HCT116 (cell line): Measurements from ENCODE around the gene SLC35B1. TPM values are rescaled to one million over a fixed set of nuclear protein-coding genes. Genes with fewer than 3 reads are reported as not detected.

Source experiments
- ATAC-seq: fragments of 200-7000 bp; cut with Tn5 transposase; 2 replicates; pipeline ENCODE4 v1.9.1; 2020; ENCODE audit warnings: mild to moderate bottlenecking, moderate library complexity
- BruUV-seq: library from RNA; stranded (reverse); fragments of 400-500 nt; replicated peaks from 2 replicates; lab custom pipeline; 2021; lab: Mats Ljungman, UMichigan
- CTCF ChIA-PET: fragments of 300-600 bp; sonication (Branson Sonifier 250); formaldehyde crosslinking; loops from one replicate; lab custom pipeline; 2021; ENCODE audit warnings: antibody characterized with exemption; lab: Charles Lee
- POLR2A ChIA-PET: fragments of 300-600, 350-600 bp; sonication (Branson Sonifier 250); formaldehyde crosslinking; loops from one replicate; lab custom pipeline; 2021; ENCODE audit warnings: antibody characterized with exemption; lab: Charles Lee
- RAD21 ChIA-PET, 2 experiments: fragments of 300-600 bp; sonication (Branson Sonifier 250); formaldehyde crosslinking; loops; one replicate each; lab custom pipeline; 2023; ENCODE audit warnings: low total read pairs in 2 of 2; ENCODE audit not compliant: uncharacterized antibody in 2 of 2, unreplicated experiment in 2 of 2, low non-redundant PET in 1 of 2; lab: Charles Lee
- DNase-seq: peaks from one replicate; pipeline ENCODE4 v3.0.0-alpha.2; 2010; ENCODE audit warnings: low read depth, low spot score
- H2AFZ ChIP-seq: fragments of 200-600 bp; shearing (Covaris generic), sonication (generic); 2 replicates; pipeline ENCODE4 v1.6.1; 2017; ENCODE audit warnings: low read depth, mixed run types, mixed read lengths, antibody characterized with exemption, low read length; ENCODE audit not compliant: poor library complexity, severe bottlenecking
- H3K27ac ChIP-seq: 2 replicates; pipeline ENCODE4 v1.5.1; 2012; ENCODE audit warnings: low read depth, low read length
- H3K27me3 ChIP-seq: fragments of 200-600 bp; sonication (generic); 2 replicates; pipeline ENCODE4 v1.6.1; 2016; ENCODE audit warnings: mixed run types, low read length, mixed read lengths; ENCODE audit not compliant: insufficient read depth
- H3K36me3 ChIP-seq, 2 experiments: fragments of 200-500 bp in 1 of 2; fragments of 200-600 bp in 1 of 2; sonication (Bioruptor generic) in 1 of 2; sonication (generic) in 1 of 2; 2 replicates each; pipeline versions ENCODE4 v1.5.1 to v1.6.1; 2014 to 2016; ENCODE audit warnings: low read length in 2 of 2, inconsistent platforms in 1 of 2, mixed read lengths in 1 of 2, mixed run types in 1 of 2; ENCODE audit not compliant: insufficient read depth in 2 of 2, control insufficient read depth in 1 of 2
- H3K4me1 ChIP-seq, 2 experiments: fragments of 200-600 bp in 1 of 2; sonication (generic) in 1 of 2; 2 replicates each; pipeline versions ENCODE4 v1.5.1 to v1.6.1; 2012 to 2017; ENCODE audit warnings: low read length in 2 of 2, inconsistent platforms in 1 of 2, mild to moderate bottlenecking in 1 of 2, mixed read lengths in 1 of 2, mixed run types in 1 of 2, moderate library complexity in 1 of 2; ENCODE audit not compliant: insufficient read depth in 2 of 2, control insufficient read depth in 1 of 2
- H3K4me2 ChIP-seq: fragments of 200-600 bp; sonication (generic); 2 replicates; pipeline ENCODE4 v1.6.1; 2017; ENCODE audit warnings: mixed run types, low read length, mixed read lengths
- H3K4me3 ChIP-seq, 2 experiments: fragments of 200-600 bp in 1 of 2; sonication (generic) in 1 of 2; replicated peaks in 1 of 2; 2 replicates each; pipeline ENCODE4 v1.5.1; 2011 to 2016; ENCODE audit warnings: low read length in 2 of 2, control low read depth in 1 of 2, low read depth in 1 of 2, mild to moderate bottlenecking in 1 of 2, mixed read lengths in 1 of 2, mixed run types in 1 of 2
- H3K79me2 ChIP-seq: fragments of 200-600 bp; sonication (generic); 2 replicates; pipeline ENCODE4 v1.6.1; 2017; ENCODE audit warnings: mild to moderate bottlenecking, mixed run types, low read length, moderate library complexity, mixed read lengths; ENCODE audit not compliant: insufficient read depth
- H3K9ac ChIP-seq: fragments of 200-600 bp; sonication (generic); 2 replicates; pipeline ENCODE4 v1.6.1; 2016; ENCODE audit warnings: low read length, mixed read lengths
- H3K9me2 ChIP-seq: fragments of 200-600 bp; sonication (generic), shearing (Covaris generic); 2 replicates; pipeline ENCODE4 v1.6.1; 2017; ENCODE audit warnings: mixed run types, mild to moderate bottlenecking, moderate library complexity; ENCODE audit not compliant: insufficient read depth
- H3K9me3 ChIP-seq, 2 experiments: fragments of 200-500 bp in 1 of 2; fragments of 200-600 bp in 1 of 2; sonication (Bioruptor generic) in 1 of 2; sonication (generic) in 1 of 2; 2 replicates each; pipeline ENCODE4 v1.6.1; 2014 to 2017; ENCODE audit warnings: low read length in 2 of 2, mixed read lengths in 2 of 2, inconsistent platforms in 1 of 2, low read depth in 1 of 2, mild to moderate bottlenecking in 1 of 2, mixed run types in 1 of 2, moderate library complexity in 1 of 2; ENCODE audit not compliant: control insufficient read depth in 1 of 2, insufficient read depth in 1 of 2
- H4K20me1 ChIP-seq: fragments of 200-600 bp; sonication (generic), shearing (Covaris generic); 2 replicates; pipeline ENCODE4 v1.6.1; 2017; ENCODE audit warnings: mixed run types, mild to moderate bottlenecking, moderate library complexity; ENCODE audit not compliant: insufficient read depth
- CBX3 ChIP-seq: IDR thresholded peaks from 2 replicates; pipeline ENCODE4 v1.6.1; 2012; ENCODE audit warnings: low read depth
- FOSL1 ChIP-seq: IDR thresholded peaks from 2 replicates; pipeline ENCODE4 v1.6.1; 2012; ENCODE audit warnings: low read depth
- SIN3A ChIP-seq: IDR thresholded peaks from 2 replicates; pipeline ENCODE4 v1.6.1; 2012; ENCODE audit warnings: low read depth
- SRF ChIP-seq: IDR thresholded peaks from 2 replicates; pipeline ENCODE4 v1.6.1; 2012; ENCODE audit warnings: low read depth
- intact Hi-C: fragments of 100-400 bp; cut with micrococcal nuclease; formaldehyde crosslinking; loops from 2 replicates; pipeline ENCODE4 v1.10.0; 2022
- total RNA-seq: library from RNA; stranded (reverse); gene quantifications from one replicate; pipeline ENCODE4 v1.2.1, GENCODE V29; 2021; ENCODE audit not compliant: unreplicated experiment
- TF ChIP-seq, protein P1 (sequence below): IDR thresholded peaks from 2 replicates; pipeline ENCODE4 v1.6.1; 2012
- TF ChIP-seq, protein P2 (sequence below), 3 experiments: fragments of 200-600 bp in 1 of 3; sonication (generic) in 1 of 3; IDR thresholded peaks in 2 of 3; conservative IDR thresholded peaks in 1 of 3; 2 replicates each; pipeline ENCODE4 v1.5.1; 2012 to 2017; ENCODE audit warnings: low read depth in 2 of 3, low read length in 2 of 3, antibody characterized with exemption in 1 of 3, borderline replicate concordance in 1 of 3, control low read depth in 1 of 3, mild to moderate bottlenecking in 1 of 3, mixed read lengths in 1 of 3, mixed run types in 1 of 3, moderate library complexity in 1 of 3; ENCODE audit not compliant: insufficient read depth in 1 of 3
- TF ChIP-seq, protein P3 (sequence below): IDR thresholded peaks from 2 replicates; pipeline ENCODE4 v1.6.1; 2012; ENCODE audit warnings: low read depth

SLC35B1 gene
- total RNA-seq, 1 experiment from 2014 or later: 87.5 TPM

DNA sequence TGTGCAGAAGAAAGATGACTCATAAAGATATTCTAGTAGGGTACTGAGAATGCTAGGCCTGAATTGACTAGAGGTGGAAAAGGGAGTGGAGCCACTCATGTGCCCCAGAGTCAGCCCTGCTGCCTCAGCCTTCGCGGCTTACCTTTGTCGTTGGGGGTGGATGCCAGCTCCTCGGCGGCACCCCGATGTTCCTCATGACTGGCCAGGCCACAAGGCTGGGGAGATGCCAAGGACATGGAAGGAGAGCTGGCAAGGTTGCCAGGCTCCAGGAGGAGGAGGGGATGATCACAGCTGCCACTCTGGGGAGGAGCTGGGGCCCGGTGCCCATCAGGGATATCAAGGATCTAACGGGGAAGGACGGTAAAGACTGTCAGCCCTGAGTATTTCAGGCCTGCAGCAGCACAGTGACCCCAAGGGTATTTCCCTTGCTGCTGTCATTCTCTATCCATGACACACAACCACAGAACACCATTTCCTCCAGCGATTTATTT lies 9.7 kb upstream of the SLC35B1 start:
- no peak overlapping the region for H3K4me2 ChIP-seq
- H4K20me1 ChIP-seq: no peaks in the 10 kb centered on the region
- H3K4me3 ChIP-seq: no peak overlapping the region
- CTCF ChIA-PET: no interaction called here
- peaks cover 3 to 6% of the 10 kb centered on the region in 2 experiments; a peak in 1 of 4 replicates for H3K36me3 ChIP-seq
- TF ChIP-seq CBX3 (no peak), FOSL1 (no peak), SRF (no peak)
- POLR2A ChIA-PET: no interaction called here
- DNase-seq (no peak), ATAC-seq (no peak)
- H3K9ac ChIP-seq: no peak overlapping the region
- no peak overlapping the region for H3K27ac ChIP-seq
- H3K9me2 ChIP-seq: no peaks in the 10 kb centered on the region
- no peaks in the 10 kb centered on the region for H3K9me3 ChIP-seq
- H3K79me2 ChIP-seq: no peaks in the 10 kb centered on the region
- no TSS peak for BruUV-seq
- RAD21 ChIA-PET: no interaction called here
- intact Hi-C loops: no loop called here
- no peaks in the 10 kb centered on the region for H3K27me3 ChIP-seq
- H3K4me1 ChIP-seq: no peaks in the 10 kb centered on the region
- no peak overlapping the region for H2AFZ ChIP-seq

DNA sequence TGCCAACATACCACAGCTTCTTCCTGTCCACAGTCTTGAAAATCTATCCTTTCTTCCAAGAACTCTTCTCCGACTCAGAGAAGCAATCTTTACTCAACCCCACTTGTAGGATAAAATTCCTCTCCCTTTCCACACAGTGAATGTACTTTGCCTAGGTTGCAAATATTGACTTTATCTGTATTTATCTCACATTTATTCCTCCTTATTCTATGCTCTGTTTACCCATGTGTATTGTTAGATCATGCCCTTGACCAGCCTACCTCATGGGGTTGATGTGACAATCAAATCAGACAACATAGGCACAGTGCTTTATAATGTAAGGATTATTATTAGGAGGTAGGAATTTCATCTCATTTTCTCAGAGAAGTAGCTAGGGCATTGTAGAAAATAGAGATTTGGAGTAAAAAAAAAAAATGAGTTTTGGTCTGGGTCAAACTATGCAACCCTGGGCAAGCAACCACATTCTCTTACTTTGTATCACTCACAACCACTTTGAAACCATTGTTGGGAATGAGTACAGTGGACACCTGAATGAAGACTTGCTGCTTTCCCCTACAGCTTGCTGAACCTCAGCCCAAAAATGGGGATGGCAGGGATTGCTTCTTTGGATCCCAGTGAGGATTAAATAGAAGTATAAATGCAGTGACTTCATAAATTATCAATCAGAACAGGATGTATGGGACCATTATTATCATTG lies 9.1 kb upstream of the SLC35B1 start:
- ATAC-seq: no peak
- DNase-seq: no peak
- Histone ChIP-seq H3K27ac (no peak overlapping the region), H4K20me1 (no peaks in the 10 kb centered on the region), H3K27me3 (no peaks in the 10 kb centered on the region), H3K4me1 (no peaks in the 10 kb centered on the region), H3K79me2 (no peaks in the 10 kb centered on the region), H2AFZ (no peak overlapping the region), H3K4me3 (no peak overlapping the region), H3K9ac (no peak overlapping the region), H3K36me3 (peaks cover 3 to 6% of the 10 kb centered on the region in 2 experiments; a peak in 1 of 4 replicates), H3K4me2 (no peak overlapping the region), H3K9me2 (no peaks in the 10 kb centered on the region), H3K9me3 (no peaks in the 10 kb centered on the region)
- intact Hi-C loops: no loop called here
- ChIA-PET POLR2A (interaction anchor here (1.3 kb wide), 1 partner anchor 47 kb away, joined by 3 read pairs; the partner anchor contains the start of gene FAM117A), RAD21 (no interaction called here), CTCF (interaction anchor here (1.3 kb wide), 1 partner anchor 282 kb away, joined by 3 read pairs; no protein-coding TSS in a partner anchor)
- BruUV-seq: no TSS peak
- TF ChIP-seq, protein P1, sequence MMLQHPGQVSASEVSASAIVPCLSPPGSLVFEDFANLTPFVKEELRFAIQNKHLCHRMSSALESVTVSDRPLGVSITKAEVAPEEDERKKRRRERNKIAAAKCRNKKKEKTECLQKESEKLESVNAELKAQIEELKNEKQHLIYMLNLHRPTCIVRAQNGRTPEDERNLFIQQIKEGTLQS: no peak
- TF ChIP-seq CBX3: no peak
- TF ChIP-seq FOSL1: no peak
- no peak for TF ChIP-seq SIN3A
- TF ChIP-seq, protein P2, sequence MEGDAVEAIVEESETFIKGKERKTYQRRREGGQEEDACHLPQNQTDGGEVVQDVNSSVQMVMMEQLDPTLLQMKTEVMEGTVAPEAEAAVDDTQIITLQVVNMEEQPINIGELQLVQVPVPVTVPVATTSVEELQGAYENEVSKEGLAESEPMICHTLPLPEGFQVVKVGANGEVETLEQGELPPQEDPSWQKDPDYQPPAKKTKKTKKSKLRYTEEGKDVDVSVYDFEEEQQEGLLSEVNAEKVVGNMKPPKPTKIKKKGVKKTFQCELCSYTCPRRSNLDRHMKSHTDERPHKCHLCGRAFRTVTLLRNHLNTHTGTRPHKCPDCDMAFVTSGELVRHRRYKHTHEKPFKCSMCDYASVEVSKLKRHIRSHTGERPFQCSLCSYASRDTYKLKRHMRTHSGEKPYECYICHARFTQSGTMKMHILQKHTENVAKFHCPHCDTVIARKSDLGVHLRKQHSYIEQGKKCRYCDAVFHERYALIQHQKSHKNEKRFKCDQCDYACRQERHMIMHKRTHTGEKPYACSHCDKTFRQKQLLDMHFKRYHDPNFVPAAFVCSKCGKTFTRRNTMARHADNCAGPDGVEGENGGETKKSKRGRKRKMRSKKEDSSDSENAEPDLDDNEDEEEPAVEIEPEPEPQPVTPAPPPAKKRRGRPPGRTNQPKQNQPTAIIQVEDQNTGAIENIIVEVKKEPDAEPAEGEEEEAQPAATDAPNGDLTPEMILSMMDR (IDR thresholded peaks at IDR 0.05 in 2 of 3, conservative IDR thresholded peaks at IDR 0.05 in 1 of 3; ENCODE audit: borderline replicate concordance in 1 of 3, insufficient read depth in 1 of 3, low read depth in 2 of 3, low read length in 2 of 3): no peak
- TF ChIP-seq, protein P3, sequence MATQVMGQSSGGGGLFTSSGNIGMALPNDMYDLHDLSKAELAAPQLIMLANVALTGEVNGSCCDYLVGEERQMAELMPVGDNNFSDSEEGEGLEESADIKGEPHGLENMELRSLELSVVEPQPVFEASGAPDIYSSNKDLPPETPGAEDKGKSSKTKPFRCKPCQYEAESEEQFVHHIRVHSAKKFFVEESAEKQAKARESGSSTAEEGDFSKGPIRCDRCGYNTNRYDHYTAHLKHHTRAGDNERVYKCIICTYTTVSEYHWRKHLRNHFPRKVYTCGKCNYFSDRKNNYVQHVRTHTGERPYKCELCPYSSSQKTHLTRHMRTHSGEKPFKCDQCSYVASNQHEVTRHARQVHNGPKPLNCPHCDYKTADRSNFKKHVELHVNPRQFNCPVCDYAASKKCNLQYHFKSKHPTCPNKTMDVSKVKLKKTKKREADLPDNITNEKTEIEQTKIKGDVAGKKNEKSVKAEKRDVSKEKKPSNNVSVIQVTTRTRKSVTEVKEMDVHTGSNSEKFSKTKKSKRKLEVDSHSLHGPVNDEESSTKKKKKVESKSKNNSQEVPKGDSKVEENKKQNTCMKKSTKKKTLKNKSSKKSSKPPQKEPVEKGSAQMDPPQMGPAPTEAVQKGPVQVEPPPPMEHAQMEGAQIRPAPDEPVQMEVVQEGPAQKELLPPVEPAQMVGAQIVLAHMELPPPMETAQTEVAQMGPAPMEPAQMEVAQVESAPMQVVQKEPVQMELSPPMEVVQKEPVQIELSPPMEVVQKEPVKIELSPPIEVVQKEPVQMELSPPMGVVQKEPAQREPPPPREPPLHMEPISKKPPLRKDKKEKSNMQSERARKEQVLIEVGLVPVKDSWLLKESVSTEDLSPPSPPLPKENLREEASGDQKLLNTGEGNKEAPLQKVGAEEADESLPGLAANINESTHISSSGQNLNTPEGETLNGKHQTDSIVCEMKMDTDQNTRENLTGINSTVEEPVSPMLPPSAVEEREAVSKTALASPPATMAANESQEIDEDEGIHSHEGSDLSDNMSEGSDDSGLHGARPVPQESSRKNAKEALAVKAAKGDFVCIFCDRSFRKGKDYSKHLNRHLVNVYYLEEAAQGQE: no peak
